ENCODE measurements around the gene ZNF226. TPM values are rescaled to one million over a fixed set of nuclear protein-coding genes. Genes with fewer than 3 reads are reported as not detected.
A peak's percentile ranks its signal among the peaks of the same experiment; 100 is the strongest.

The ZNF226 gene
- total and polyA plus RNA-seq, 9 of the 15 experiments (the other 6 are each of a cell fraction or from before 2014, with no cell fraction given) = 6.2 to 19.4 (median 9.3) TPM

- TF ChIP-seq ELF1 (tag; IDR thresholded peaks at IDR 0.05) (no peak), SMAD3 (CRISPR knock-in tag; conservative IDR thresholded peaks at IDR 0.05) (no peak), ZNF133 (CRISPR knock-in tag; IDR thresholded peaks at IDR 0.05) (no peak), KDM5B (IDR thresholded peaks at IDR 0.05; ENCODE audit: insufficient replicate concordance, low read depth, low read length) (no peak), HOXB6 (CRISPR knock-in tag; IDR thresholded peaks at IDR 0.05; ENCODE audit: borderline replicate concordance) (no peak), STAG1 (CRISPR knock-in tag; IDR thresholded peaks at IDR 0.05; ENCODE audit: borderline replicate concordance) (no peak)
- TF ChIP-seq, protein P1, sequence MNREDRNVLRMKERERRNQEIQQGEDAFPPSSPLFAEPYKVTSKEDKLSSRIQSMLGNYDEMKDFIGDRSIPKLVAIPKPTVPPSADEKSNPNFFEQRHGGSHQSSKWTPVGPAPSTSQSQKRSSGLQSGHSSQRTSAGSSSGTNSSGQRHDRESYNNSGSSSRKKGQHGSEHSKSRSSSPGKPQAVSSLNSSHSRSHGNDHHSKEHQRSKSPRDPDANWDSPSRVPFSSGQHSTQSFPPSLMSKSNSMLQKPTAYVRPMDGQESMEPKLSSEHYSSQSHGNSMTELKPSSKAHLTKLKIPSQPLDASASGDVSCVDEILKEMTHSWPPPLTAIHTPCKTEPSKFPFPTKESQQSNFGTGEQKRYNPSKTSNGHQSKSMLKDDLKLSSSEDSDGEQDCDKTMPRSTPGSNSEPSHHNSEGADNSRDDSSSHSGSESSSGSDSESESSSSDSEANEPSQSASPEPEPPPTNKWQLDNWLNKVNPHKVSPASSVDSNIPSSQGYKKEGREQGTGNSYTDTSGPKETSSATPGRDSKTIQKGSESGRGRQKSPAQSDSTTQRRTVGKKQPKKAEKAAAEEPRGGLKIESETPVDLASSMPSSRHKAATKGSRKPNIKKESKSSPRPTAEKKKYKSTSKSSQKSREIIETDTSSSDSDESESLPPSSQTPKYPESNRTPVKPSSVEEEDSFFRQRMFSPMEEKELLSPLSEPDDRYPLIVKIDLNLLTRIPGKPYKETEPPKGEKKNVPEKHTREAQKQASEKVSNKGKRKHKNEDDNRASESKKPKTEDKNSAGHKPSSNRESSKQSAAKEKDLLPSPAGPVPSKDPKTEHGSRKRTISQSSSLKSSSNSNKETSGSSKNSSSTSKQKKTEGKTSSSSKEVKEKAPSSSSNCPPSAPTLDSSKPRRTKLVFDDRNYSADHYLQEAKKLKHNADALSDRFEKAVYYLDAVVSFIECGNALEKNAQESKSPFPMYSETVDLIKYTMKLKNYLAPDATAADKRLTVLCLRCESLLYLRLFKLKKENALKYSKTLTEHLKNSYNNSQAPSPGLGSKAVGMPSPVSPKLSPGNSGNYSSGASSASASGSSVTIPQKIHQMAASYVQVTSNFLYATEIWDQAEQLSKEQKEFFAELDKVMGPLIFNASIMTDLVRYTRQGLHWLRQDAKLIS (CRISPR knock-in tag; IDR thresholded peaks at IDR 0.05) = no peak
These were observed 31.9 kb downstream of the ZNF226 start (continued) for GRCh38 chr19:44196772-44197171.

DNA sequence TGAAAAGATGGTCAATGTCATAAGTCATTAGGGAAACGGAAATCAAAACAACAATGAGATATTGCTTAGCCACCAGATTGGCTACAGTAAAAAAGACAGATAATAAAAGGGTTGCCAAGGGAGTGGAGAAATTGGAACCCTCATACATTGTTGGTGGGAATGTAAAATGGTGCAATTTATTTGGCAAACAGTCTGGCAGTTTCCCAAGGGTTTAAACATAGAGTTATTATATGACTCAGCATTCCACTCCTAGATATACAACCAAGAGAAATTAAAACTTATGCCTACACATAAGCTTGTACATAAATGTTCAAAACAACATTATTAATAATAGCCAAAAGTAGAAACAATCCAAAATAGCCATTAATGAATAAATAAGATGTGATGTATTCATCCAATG, 37.6 kb downstream of the ZNF226 start:
- Histone ChIP-seq H4K20me1 (replicated peaks; ENCODE audit: control insufficient read depth, insufficient read depth, low read length) (no peaks in the 10 kb centered on the region), H3K4me3 (no peak overlapping the region), H3K9me1 (ENCODE audit: control insufficient read depth, insufficient read depth, low read length) (no peaks in the 10 kb centered on the region), H3K36me3 (ENCODE audit: control insufficient read depth, insufficient read depth, low read length) (no peaks in the 10 kb centered on the region), H3K9me3 (replicated peaks; ENCODE audit: control insufficient read depth, insufficient read depth, low read depth, low read length) (peaks cover 9% of the 10 kb centered on the region; the same call in 1 of the 2 replicates), H3K27me3 (ENCODE audit: control insufficient read depth in 2 of 2, insufficient read depth in 2 of 2, low read length in 2 of 2) (no peaks in the 10 kb centered on the region), H3K27ac (ENCODE audit: extremely low read depth, low read depth, low read length) (no peak overlapping the region), H3K4me2 (ENCODE audit: insufficient read depth, low read length) (no peak overlapping the region), H2AFZ (ENCODE audit: low read depth, low read length) (no peak overlapping the region), H3K9ac (ENCODE audit: insufficient read depth in 1 of 2, low read depth in 2 of 2, low read length in 2 of 2) (no peak overlapping the region), H3K4me1 (replicated peaks in 1 of 2; ENCODE audit: control insufficient read depth in 2 of 2, insufficient read depth in 2 of 2, low read length in 2 of 2) (no peaks in the 10 kb centered on the region), H3K79me2 (ENCODE audit: control insufficient read depth, insufficient read depth, low read length) (no peaks in the 10 kb centered on the region)
- BruUV-seq (replicated peaks) = no TSS peak
- 4% methylated on average over 1 of the region's 1 CpG for WGBS (ENCODE audit: insufficient coverage, low coverage, missing lambda C conversion rate)
- ChIA-PET CTCF (ENCODE audit: low intra/inter-chr PET ratio) (no interaction called here), POLR2A (no interaction called here)
- TF ChIP-seq C11orf30 (IDR thresholded peaks at IDR 0.05; ENCODE audit: low read depth) (0 out of 2 replicates have a peak, but pooled peaks have one; percentile 13), NFE2 (IDR thresholded peaks at IDR 0.05; ENCODE audit: low read depth) (0 out of 2 replicates have a peak, but pooled peaks have one; percentile 6), MTF1 (CRISPR knock-in tag; IDR thresholded peaks at IDR 0.05; ENCODE audit: borderline replicate concordance) (no peak), ZSCAN32 (CRISPR knock-in tag; IDR thresholded peaks at IDR 0.05) (no peak), ZNF316 (IDR thresholded peaks at IDR 0.05) (peak; percentile 52), ZNF274 (IDR thresholded peaks at IDR 0.05; ENCODE audit: borderline replicate concordance, low read depth, low read length) (no peak)
- in situ Hi-C loops (cut with MboI) = no loop called here
- ATAC-seq (no peak), FAIRE-seq (no peak), DNase-seq (ENCODE audit: extremely low read depth in 1 of 4, low spot score in 3 of 4) (no peak)
- intact Hi-C loops (cut with micrococcal nuclease) = no loop called here
